Liver (tissue), 9 donors: ENCODE results near the gene SRCAP. TPM values are rescaled to one million over a fixed set of nuclear protein-coding genes. Genes with fewer than 3 reads are reported as not detected.

Source experiments
- DNase-seq: peaks from one replicate; pipeline ENCODE4 v3.0.0-alpha.2; 2017; ENCODE audit warnings: low spot score
- H3K27ac ChIP-seq, 2 donors: one replicate each; pipeline ENCODE4 v1.7.0; 2013; ENCODE audit warnings: inconsistent platforms in 2 of 2, low read length in 2 of 2, control low read depth in 1 of 2, low read depth in 1 of 2, mild to moderate bottlenecking in 1 of 2
- H3K27me3 ChIP-seq, 4 donors: one replicate each; pipeline versions ENCODE4 v1.6.1 to v1.7.0; 2013; ENCODE audit warnings: low read length in 3 of 4, inconsistent platforms in 1 of 4, mild to moderate bottlenecking in 1 of 4, moderate library complexity in 1 of 4; ENCODE audit not compliant: control insufficient read depth in 4 of 4, insufficient read depth in 4 of 4
- H3K36me3 ChIP-seq, 4 donors: one replicate each; pipeline versions ENCODE4 v1.6.1 to v1.7.0; 2013; ENCODE audit warnings: low read length in 3 of 4, mild to moderate bottlenecking in 3 of 4, low read depth in 1 of 4, moderate library complexity in 1 of 4; ENCODE audit not compliant: control insufficient read depth in 4 of 4, insufficient read depth in 3 of 4
- H3K4me1 ChIP-seq, 4 donors: one replicate each; pipeline versions ENCODE4 v1.6.1 to v1.7.0; 2013; ENCODE audit warnings: low read length in 3 of 4, mild to moderate bottlenecking in 3 of 4, moderate library complexity in 1 of 4; ENCODE audit not compliant: control insufficient read depth in 4 of 4, insufficient read depth in 4 of 4
- H3K4me3 ChIP-seq, 3 donors: one replicate each; pipeline versions ENCODE4 v1.6.1 to v1.7.0; 2013; ENCODE audit warnings: low read length in 3 of 3, control low read depth in 1 of 3, low read depth in 1 of 3, mild to moderate bottlenecking in 1 of 3
- H3K9ac ChIP-seq, 2 donors: one replicate each; pipeline ENCODE4 v1.7.0; 2013; ENCODE audit warnings: low read length in 2 of 2, mild to moderate bottlenecking in 2 of 2, moderate library complexity in 2 of 2, control low read depth in 1 of 2, low read depth in 1 of 2
- H3K9me3 ChIP-seq, 4 donors: one replicate each; pipeline versions ENCODE4 v1.6.1 to v1.7.0; 2013; ENCODE audit warnings: low read length in 3 of 4; ENCODE audit not compliant: control insufficient read depth in 4 of 4
- CTCF ChIP-seq: fragments of 150-350 bp; IDR thresholded peaks from 2 replicates; pipeline ENCODE4 v1.5.1; 2017; ENCODE audit warnings: improper control_type of control experiment, low read depth, low read length; ENCODE audit not compliant: missing input control
- EGR1 ChIP-seq, 2 donors: IDR thresholded peaks; 2 replicates each; pipeline ENCODE4 v1.6.1; 2016 to 2018; ENCODE audit warnings: antibody characterized with exemption in 2 of 2, low read depth in 2 of 2
- FOXA1 ChIP-seq: IDR thresholded peaks from 2 replicates; pipeline ENCODE4 v1.6.1; 2016; ENCODE audit warnings: antibody characterized with exemption
- FOXA2 ChIP-seq: IDR thresholded peaks from 2 replicates; pipeline ENCODE4 v1.6.1; 2016; ENCODE audit warnings: antibody characterized with exemption
- GABPA ChIP-seq, 2 donors: IDR thresholded peaks in 1 of 2; conservative IDR thresholded peaks in 1 of 2; 2 replicates each; pipeline ENCODE4 v1.6.1; 2016; ENCODE audit warnings: antibody characterized with exemption in 2 of 2, mild to moderate bottlenecking in 1 of 2, moderate library complexity in 1 of 2
- HNF4A ChIP-seq, 2 donors: conservative IDR thresholded peaks; 2 replicates each; pipeline ENCODE4 v1.6.1; 2016; ENCODE audit warnings: antibody characterized with exemption in 2 of 2, mild to moderate bottlenecking in 2 of 2
- HNF4G ChIP-seq: IDR thresholded peaks from 2 replicates; pipeline ENCODE4 v1.6.1; 2016; ENCODE audit warnings: antibody characterized with exemption
- JUND ChIP-seq, 2 donors: IDR thresholded peaks; 2 replicates each; pipeline ENCODE4 v1.6.1; 2016; ENCODE audit warnings: antibody characterized with exemption in 2 of 2
- NR2F2 ChIP-seq: IDR thresholded peaks from 2 replicates; pipeline ENCODE4 v1.6.1; 2016; ENCODE audit warnings: antibody characterized with exemption
- RAD21 ChIP-seq, 2 donors: IDR thresholded peaks; 2 replicates each; pipeline ENCODE4 v1.6.1; 2016; ENCODE audit warnings: antibody characterized with exemption in 2 of 2, mild to moderate bottlenecking in 2 of 2
- RXRA ChIP-seq, 2 donors: IDR thresholded peaks; 2 replicates each; pipeline ENCODE4 v1.6.1; 2017 to 2018; ENCODE audit warnings: antibody characterized with exemption in 2 of 2, mild to moderate bottlenecking in 1 of 2
- SP1 ChIP-seq: IDR thresholded peaks from 2 replicates; pipeline ENCODE4 v1.6.1; 2018; ENCODE audit warnings: antibody characterized with exemption, mild to moderate bottlenecking
- TAF1 ChIP-seq: conservative IDR thresholded peaks from 2 replicates; pipeline ENCODE4 v1.6.1; 2016; ENCODE audit warnings: antibody characterized with exemption, mild to moderate bottlenecking
- YY1 ChIP-seq: IDR thresholded peaks from 2 replicates; pipeline ENCODE4 v1.6.1; 2016; ENCODE audit warnings: antibody characterized with exemption, mild to moderate bottlenecking
- ZBTB33 ChIP-seq: IDR thresholded peaks from 2 replicates; pipeline ENCODE4 v1.6.1; 2016; ENCODE audit warnings: antibody characterized with exemption
- WGBS: extraction: QIAGEN DNeasy Blood & Tissue Kit; methylation state at CpG from one replicate; pipeline ENCODE4 v1.1.7; 2013; 5-methylcytosine and 5-hydroxymethylcytosine counted together
- polyA plus RNA-seq, 2 donors: library from polyadenylated mRNA; stranded (reverse) in 1 of 2; unstranded in 1 of 2; fragments of 200-250 nt in 1 of 2; fragments of >200 nt in 1 of 2; fragmentation: Nextera tagmentation in 1 of 2; extraction: Ambion mirVana in 1 of 2; gene quantifications; one replicate each; pipeline versions ENCODE4 v1.2.1 to v1.2.3, GENCODE V29; 2013 to 2015
- total RNA-seq, 2 donors: library from RNA; depleted of rRNA; stranded (reverse); fragments of >200 nt; gene quantifications; one replicate each; pipeline ENCODE4 v1.2.3, GENCODE V29; 2014
- TF ChIP-seq, protein P1 (sequence below): IDR thresholded peaks from 2 replicates; pipeline ENCODE4 v1.6.1; 2016; ENCODE audit warnings: antibody characterized with exemption
- TF ChIP-seq, protein P2 (sequence below): IDR thresholded peaks from 2 replicates; pipeline ENCODE4 v1.6.1; 2016; ENCODE audit warnings: antibody characterized with exemption, mild to moderate bottlenecking
- TF ChIP-seq, protein P3 (sequence below): IDR thresholded peaks from 2 replicates; pipeline ENCODE4 v1.6.1; 2016; ENCODE audit warnings: antibody characterized with exemption
- donor health status: healthy.
- donor health status: healthy.
- donor health status: healthy.
- donor health status: healthy.
- donor health status: healthy.

Gene SRCAP
- total and polyA plus RNA-seq, 4 donors: 7.6 to 27.7 (median 17.7) TPM

GRCh38 chr16:30720086-30720485 is 21.1 kb downstream of the SRCAP start:
- WGBS: 92% methylated on average over 11 of the region's 11 CpGs
- H3K4me3 ChIP-seq: no peak overlapping the region
- DNase-seq: no peak
- H3K9me3 ChIP-seq: no peaks in the 10 kb centered on the region
- H3K27ac ChIP-seq: no peak overlapping the region
- no peak for TF ChIP-seq YY1
- TF ChIP-seq HNF4G: no peak
- TF ChIP-seq FOXA1: no peak
- TF ChIP-seq RXRA (IDR thresholded peaks at IDR 0.05): no peak
- TF ChIP-seq, protein P1, sequence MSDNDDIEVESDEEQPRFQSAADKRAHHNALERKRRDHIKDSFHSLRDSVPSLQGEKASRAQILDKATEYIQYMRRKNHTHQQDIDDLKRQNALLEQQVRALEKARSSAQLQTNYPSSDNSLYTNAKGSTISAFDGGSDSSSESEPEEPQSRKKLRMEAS: no peak
- TF ChIP-seq ZBTB33: no peak
- no peaks in the 10 kb centered on the region for H3K27me3 ChIP-seq
- peaks cover 54 to 83% (median 69%) of the 10 kb centered on the region in 4 donors for H3K36me3 ChIP-seq
- peaks cover 0 to 14% (median 3%) of the 10 kb centered on the region in 4 donors for H3K4me1 ChIP-seq
- no peak overlapping the region for H3K9ac ChIP-seq

DNA sequence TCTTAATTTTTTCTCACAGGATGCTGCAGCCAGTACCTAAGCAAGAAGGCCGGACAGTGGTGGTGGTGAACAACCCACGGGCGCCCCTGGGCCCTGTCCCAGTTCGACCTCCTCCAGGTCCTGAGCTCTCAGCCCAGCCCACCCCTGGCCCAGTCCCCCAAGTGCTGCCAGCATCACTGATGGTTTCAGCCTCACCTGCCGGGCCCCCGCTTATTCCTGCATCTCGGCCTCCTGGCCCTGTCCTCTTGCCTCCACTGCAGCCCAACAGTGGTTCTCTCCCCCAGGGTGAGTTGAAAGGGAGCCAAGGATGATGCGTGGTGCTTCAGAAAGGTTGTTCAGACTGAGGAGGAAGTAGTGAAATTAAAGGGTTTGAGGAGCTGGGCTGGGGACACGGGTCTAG is 21.7 kb downstream of the SRCAP start:
- H3K4me1 ChIP-seq: peaks cover 0 to 14% (median 3%) of the 10 kb centered on the region in 4 donors
- no peak overlapping the region for H3K27ac ChIP-seq
- no peaks in the 10 kb centered on the region for H3K27me3 ChIP-seq
- no peak for DNase-seq
- H3K36me3 ChIP-seq: peaks cover 54 to 85% (median 67%) of the 10 kb centered on the region in 4 donors
- H3K4me3 ChIP-seq: no peak overlapping the region
- H3K9me3 ChIP-seq: no peaks in the 10 kb centered on the region
- no peak overlapping the region for H3K9ac ChIP-seq
- 84% methylated on average over 9 of the region's 9 CpGs for whole genome bisulfite sequencing
- no peak for TF ChIP-seq JUND (IDR thresholded peaks at IDR 0.05)
- TF ChIP-seq, protein P2, sequence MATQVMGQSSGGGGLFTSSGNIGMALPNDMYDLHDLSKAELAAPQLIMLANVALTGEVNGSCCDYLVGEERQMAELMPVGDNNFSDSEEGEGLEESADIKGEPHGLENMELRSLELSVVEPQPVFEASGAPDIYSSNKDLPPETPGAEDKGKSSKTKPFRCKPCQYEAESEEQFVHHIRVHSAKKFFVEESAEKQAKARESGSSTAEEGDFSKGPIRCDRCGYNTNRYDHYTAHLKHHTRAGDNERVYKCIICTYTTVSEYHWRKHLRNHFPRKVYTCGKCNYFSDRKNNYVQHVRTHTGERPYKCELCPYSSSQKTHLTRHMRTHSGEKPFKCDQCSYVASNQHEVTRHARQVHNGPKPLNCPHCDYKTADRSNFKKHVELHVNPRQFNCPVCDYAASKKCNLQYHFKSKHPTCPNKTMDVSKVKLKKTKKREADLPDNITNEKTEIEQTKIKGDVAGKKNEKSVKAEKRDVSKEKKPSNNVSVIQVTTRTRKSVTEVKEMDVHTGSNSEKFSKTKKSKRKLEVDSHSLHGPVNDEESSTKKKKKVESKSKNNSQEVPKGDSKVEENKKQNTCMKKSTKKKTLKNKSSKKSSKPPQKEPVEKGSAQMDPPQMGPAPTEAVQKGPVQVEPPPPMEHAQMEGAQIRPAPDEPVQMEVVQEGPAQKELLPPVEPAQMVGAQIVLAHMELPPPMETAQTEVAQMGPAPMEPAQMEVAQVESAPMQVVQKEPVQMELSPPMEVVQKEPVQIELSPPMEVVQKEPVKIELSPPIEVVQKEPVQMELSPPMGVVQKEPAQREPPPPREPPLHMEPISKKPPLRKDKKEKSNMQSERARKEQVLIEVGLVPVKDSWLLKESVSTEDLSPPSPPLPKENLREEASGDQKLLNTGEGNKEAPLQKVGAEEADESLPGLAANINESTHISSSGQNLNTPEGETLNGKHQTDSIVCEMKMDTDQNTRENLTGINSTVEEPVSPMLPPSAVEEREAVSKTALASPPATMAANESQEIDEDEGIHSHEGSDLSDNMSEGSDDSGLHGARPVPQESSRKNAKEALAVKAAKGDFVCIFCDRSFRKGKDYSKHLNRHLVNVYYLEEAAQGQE: no peak
- no peak for TF ChIP-seq EGR1 (IDR thresholded peaks at IDR 0.05; ENCODE audit: low read depth in 2 of 2)
- TF ChIP-seq YY1: no peak
- no peak for TF ChIP-seq HNF4A (conservative IDR thresholded peaks at IDR 0.05)
- TF ChIP-seq HNF4G: no peak
- TF ChIP-seq, protein P3, sequence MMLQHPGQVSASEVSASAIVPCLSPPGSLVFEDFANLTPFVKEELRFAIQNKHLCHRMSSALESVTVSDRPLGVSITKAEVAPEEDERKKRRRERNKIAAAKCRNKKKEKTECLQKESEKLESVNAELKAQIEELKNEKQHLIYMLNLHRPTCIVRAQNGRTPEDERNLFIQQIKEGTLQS: no peak
- no peak for TF ChIP-seq NR2F2
- no peak for TF ChIP-seq FOXA2
- TF ChIP-seq RAD21 (IDR thresholded peaks at IDR 0.05): no peak
- TF ChIP-seq RXRA (IDR thresholded peaks at IDR 0.05): no peak
- TF ChIP-seq SP1: no peak
- TF ChIP-seq GABPA (IDR thresholded peaks at IDR 0.05 in 1 of 2, conservative IDR thresholded peaks at IDR 0.05 in 1 of 2): no peak
- TF ChIP-seq FOXA1: no peak
- no peak for TF ChIP-seq CTCF
- no peak for TF ChIP-seq TAF1
